Central memory CD8-positive, alpha-beta T cell (primary cell): ENCODE measurements around the gene KRTAP23-1.

Experiments used
- ATAC-seq: fragments of 150-1000 bp; cut with Tn5 transposase; replicated peaks from 2 replicates; pipeline ENCODE4 v1.10.0; 2022; ENCODE audit warnings: mild to moderate bottlenecking, moderate FRiP score, moderate number of reproducible peaks; ENCODE audit not compliant: poor library complexity, severe bottlenecking; ENCODE audit errors: extremely low read depth
- DNase-seq, 2 donors: peaks; one replicate each; pipeline ENCODE4 v3.0.0; 2021; ENCODE audit warnings: low spot score in 2 of 2
- H3K27ac Mint-ChIP-seq: one replicate; pipeline ENCODE4 v1.8.0; 2022; ENCODE audit warnings: low read depth, mild to moderate bottlenecking, moderate library complexity, mixed read lengths
- H3K27me3 Mint-ChIP-seq: one replicate; pipeline ENCODE4 v1.8.0; 2022; ENCODE audit warnings: mixed read lengths
- H3K36me3 Mint-ChIP-seq: one replicate; pipeline ENCODE4 v1.8.0; 2022; ENCODE audit warnings: mild to moderate bottlenecking, moderate library complexity, mixed read lengths; ENCODE audit not compliant: insufficient read depth
- H3K4me1 Mint-ChIP-seq: one replicate; pipeline ENCODE4 v1.8.0; 2022; ENCODE audit warnings: mixed read lengths
- H3K4me3 Mint-ChIP-seq: one replicate; pipeline ENCODE4 v1.8.0; 2022; ENCODE audit warnings: mild to moderate bottlenecking, moderate library complexity, mixed read lengths
- H3K9me3 Mint-ChIP-seq: one replicate; pipeline ENCODE4 v1.8.0; 2022; ENCODE audit warnings: mixed read lengths

Gene KRTAP23-1

GRCh38 chr21:30337772-30338171 lies 10.6 kb downstream of the KRTAP23-1 start:
- H3K4me3 Mint-ChIP-seq: no peak overlapping the region
- no peaks in the 10 kb centered on the region for H3K4me1 Mint-ChIP-seq
- no peaks in the 10 kb centered on the region for H3K9me3 Mint-ChIP-seq
- no peaks in the 10 kb centered on the region for H3K36me3 Mint-ChIP-seq
- H3K27me3 Mint-ChIP-seq: no peaks in the 10 kb centered on the region
- DNase-seq (no peak), ATAC-seq (no peak)
- H3K27ac Mint-ChIP-seq: no peak overlapping the region

- no peaks in the 10 kb centered on the region for H3K9me3 Mint-ChIP-seq
- no peak within 1 kb of the TSS for H3K4me3 Mint-ChIP-seq
- H3K27me3 Mint-ChIP-seq: no peaks in the 10 kb centered on the region
- H3K4me1 Mint-ChIP-seq: no peaks in the 10 kb centered on the region
- DNase-seq (no peak), ATAC-seq (no peak)
- no peaks in the 10 kb centered on the region for H3K36me3 Mint-ChIP-seq
- no peak within 1 kb of the TSS for H3K27ac Mint-ChIP-seq
Observed at GRCh38 chr21:30337276-30337744, 11.1 kb downstream of the KRTAP23-1 start, which contains the start of gene KRTAP27-1. Gene KRTAP27-1, minus strand, starts transcription at chr21:30337694. Its CDS starts 26 bp downstream, at chr21:30337668.

GRCh38 chr21:30336596-30336995 lies 11.8 kb downstream of the KRTAP23-1 start:
- DNase-seq: no peak
- H3K4me1 Mint-ChIP-seq: no peaks in the 10 kb centered on the region
- ATAC-seq: no peak
- no peaks in the 10 kb centered on the region for H3K36me3 Mint-ChIP-seq
- H3K9me3 Mint-ChIP-seq: no peaks in the 10 kb centered on the region
- no peaks in the 10 kb centered on the region for H3K27me3 Mint-ChIP-seq
- H3K27ac Mint-ChIP-seq: no peak overlapping the region
- H3K4me3 Mint-ChIP-seq: no peak overlapping the region

- H3K4me3 Mint-ChIP-seq: no peak overlapping the region
- no peaks in the 10 kb centered on the region for H3K9me3 Mint-ChIP-seq
- H3K36me3 Mint-ChIP-seq: no peaks in the 10 kb centered on the region
- no peaks in the 10 kb centered on the region for H3K27me3 Mint-ChIP-seq
- no peak overlapping the region for H3K27ac Mint-ChIP-seq
- no peak for ATAC-seq
- H3K4me1 Mint-ChIP-seq: no peaks in the 10 kb centered on the region
- no peak for DNase-seq
Observed at GRCh38 chr21:30333736-30334135, 14.7 kb downstream of the KRTAP23-1 start.

GRCh38 chr21:30332681-30333080 lies 15.7 kb downstream of the KRTAP23-1 start:
- DNase-seq (no peak), ATAC-seq (no peak)
- H3K36me3 Mint-ChIP-seq: no peaks in the 10 kb centered on the region
- H3K27ac Mint-ChIP-seq: no peak overlapping the region
- no peaks in the 10 kb centered on the region for H3K27me3 Mint-ChIP-seq
- H3K4me1 Mint-ChIP-seq: no peaks in the 10 kb centered on the region
- H3K4me3 Mint-ChIP-seq: no peak overlapping the region
- H3K9me3 Mint-ChIP-seq: no peaks in the 10 kb centered on the region

- Mint-ChIP-seq H3K27me3 (no peaks in the 10 kb centered on the region), H3K27ac (no peak overlapping the region), H3K9me3 (peaks cover 4% of the 10 kb centered on the region), H3K4me1 (no peaks in the 10 kb centered on the region), H3K4me3 (no peak overlapping the region), H3K36me3 (no peaks in the 10 kb centered on the region)
- DNase-seq (no peak), ATAC-seq (no peak)
Observed at GRCh38 chr21:30329203-30329875, 19.1 kb downstream of the KRTAP23-1 start.

- no peaks in the 10 kb centered on the region for H3K27me3 Mint-ChIP-seq
- no peaks in the 10 kb centered on the region for H3K36me3 Mint-ChIP-seq
- DNase-seq: no peak
- no peak for ATAC-seq
- peaks cover 6% of the 10 kb centered on the region for H3K9me3 Mint-ChIP-seq
- H3K4me3 Mint-ChIP-seq: no peak overlapping the region
- no peak overlapping the region for H3K27ac Mint-ChIP-seq
- no peaks in the 10 kb centered on the region for H3K4me1 Mint-ChIP-seq
Observed at GRCh38 chr21:30326390-30326789, 22.0 kb downstream of the KRTAP23-1 start.

- H3K27ac Mint-ChIP-seq: no peak within 1 kb of the TSS
- no peaks in the 10 kb centered on the region for H3K36me3 Mint-ChIP-seq
- H3K4me1 Mint-ChIP-seq: no peaks in the 10 kb centered on the region
- peaks cover 11% of the 10 kb centered on the region for H3K9me3 Mint-ChIP-seq
- ATAC-seq: no peak
- DNase-seq: no peak
- no peaks in the 10 kb centered on the region for H3K27me3 Mint-ChIP-seq
- no peak within 1 kb of the TSS for H3K4me3 Mint-ChIP-seq
Observed at GRCh38 chr21:30320215-30320614, 28.2 kb downstream of the KRTAP23-1 start, which contains the start of gene KRTAP26-1. Gene KRTAP26-1, minus strand, starts transcription at chr21:30320315. Its CDS starts 280 bp downstream, at chr21:30320035.

- Mint-ChIP-seq H3K9me3 (peaks cover 5% of the 10 kb centered on the region), H3K4me1 (no peaks in the 10 kb centered on the region), H3K36me3 (no peaks in the 10 kb centered on the region), H3K27ac (no peak overlapping the region), H3K4me3 (no peak overlapping the region), H3K27me3 (no peaks in the 10 kb centered on the region)
- DNase-seq (no peak), ATAC-seq (no peak)
Observed at GRCh38 chr21:30315701-30316100, 32.7 kb downstream of the KRTAP23-1 start.

GRCh38 chr21:30306884-30307283 lies 41.5 kb downstream of the KRTAP23-1 start:
- Mint-ChIP-seq H3K4me3 (no peak overlapping the region), H3K27ac (no peak overlapping the region), H3K27me3 (no peaks in the 10 kb centered on the region), H3K9me3 (peaks cover 10% of the 10 kb centered on the region), H3K4me1 (no peaks in the 10 kb centered on the region), H3K36me3 (no peaks in the 10 kb centered on the region)
- ATAC-seq (no peak), DNase-seq (no peak)

- H3K36me3 Mint-ChIP-seq: no peaks in the 10 kb centered on the region
- peaks cover 13% of the 10 kb centered on the region for H3K9me3 Mint-ChIP-seq
- DNase-seq (no peak), ATAC-seq (no peak)
- H3K4me1 Mint-ChIP-seq: no peaks in the 10 kb centered on the region
- no peak overlapping the region for H3K4me3 Mint-ChIP-seq
- no peak overlapping the region for H3K27ac Mint-ChIP-seq
- no peaks in the 10 kb centered on the region for H3K27me3 Mint-ChIP-seq
Observed at GRCh38 chr21:30305136-30305535, 43.3 kb downstream of the KRTAP23-1 start.
